Measurements from ENCODE around the gene AOAH. TPM values are rescaled to one million over a fixed set of nuclear protein-coding genes. Genes with fewer than 3 reads are reported as not detected.
"Not testable (repeated sequence)": the region's sequence is repeated elsewhere in the genome, so short reads cannot be mapped to it uniquely, and the experiment has no call there.

The AOAH gene
- total RNA-seq, 1 donor from 2014 or later = 5.5 TPM

GRCh38 chr7:36472141-36472729 is 252.1 kb downstream of the AOAH start:
- Histone ChIP-seq H3K4me1 (no peaks in the 10 kb centered on the region), H3K27me3 (no peaks in the 10 kb centered on the region), H3K27ac (no peak overlapping the region), H3K9me3 (ENCODE audit: low read depth) (no peaks in the 10 kb centered on the region), H3K79me2 (ENCODE audit: low read depth) (no peaks in the 10 kb centered on the region), H3K9ac (no peak overlapping the region), H3K36me3 (no peaks in the 10 kb centered on the region), H3F3A (ENCODE audit: low read depth) (no peaks in the 10 kb centered on the region), H3K4me2 (no peak overlapping the region), H2AFZ (replicated peaks) (no peak overlapping the region), H4K20me1 (ENCODE audit: low read depth) (no peaks in the 10 kb centered on the region), H3K4me3 (no peak overlapping the region)
- Mint-ChIP-seq H3K36me3 (no peaks in the 10 kb centered on the region), H3K27ac (no peak overlapping the region), H3K9me3 (peaks cover 5% of the 10 kb centered on the region), H3K4me3 (no peak overlapping the region), H3K27me3 (ENCODE audit: insufficient read depth, low read depth) (peaks cover 4% of the 10 kb centered on the region), H3K4me1 (no peaks in the 10 kb centered on the region)
- TF ChIP-seq EZH2 (IDR thresholded peaks at IDR 0.05) (no peak), CTCF (IDR thresholded peaks at IDR 0.05) (no peak), EZH2phosphoT487 (IDR thresholded peaks at IDR 0.05) (no peak)
- DNase-seq (ENCODE audit: low spot score) = no peak

- Mint-ChIP-seq H3K4me3 (no peak overlapping the region), H3K4me1 (no peaks in the 10 kb centered on the region), H3K27ac (no peak overlapping the region), H3K9me3 (peaks cover 14% of the 10 kb centered on the region), H3K36me3 (peaks cover 2% of the 10 kb centered on the region), H3K27me3 (ENCODE audit: insufficient read depth, low read depth) (peaks cover 4% of the 10 kb centered on the region)
- TF ChIP-seq CTCF (IDR thresholded peaks at IDR 0.05) (no peak), EZH2 (IDR thresholded peaks at IDR 0.05) (no peak)
- Histone ChIP-seq H3K4me3 (no peak overlapping the region), H3K36me3 (no peaks in the 10 kb centered on the region), H4K20me1 (ENCODE audit: low read depth) (no peaks in the 10 kb centered on the region), H3K9me3 (ENCODE audit: low read depth) (no peaks in the 10 kb centered on the region), H3K4me2 (no peak overlapping the region), H3K27ac (no peak overlapping the region), H3F3A (ENCODE audit: low read depth) (no peaks in the 10 kb centered on the region), H2AFZ (replicated peaks) (no peak overlapping the region), H3K27me3 (no peaks in the 10 kb centered on the region), H3K9ac (no peak overlapping the region), H3K4me1 (no peaks in the 10 kb centered on the region), H3K79me2 (ENCODE audit: low read depth) (no peaks in the 10 kb centered on the region)
- no peak for DNase-seq (ENCODE audit: low spot score)
These were observed 255.1 kb downstream of the AOAH start for GRCh38 chr7:36469236-36469635.

- TF ChIP-seq CTCF (IDR thresholded peaks at IDR 0.05) = no peak
- Mint-ChIP-seq H3K27me3 (ENCODE audit: insufficient read depth, low read depth) (peaks cover 4% of the 10 kb centered on the region), H3K4me1 (no peaks in the 10 kb centered on the region), H3K36me3 (peaks cover 2% of the 10 kb centered on the region), H3K4me3 (no peak overlapping the region), H3K9me3 (peaks cover 14% of the 10 kb centered on the region), H3K27ac (no peak overlapping the region)
- Histone ChIP-seq H2AFZ (replicated peaks) (no peak overlapping the region), H3K27me3 (no peaks in the 10 kb centered on the region), H3F3A (ENCODE audit: low read depth) (no peaks in the 10 kb centered on the region), H3K4me3 (no peak overlapping the region), H3K79me2 (ENCODE audit: low read depth) (no peaks in the 10 kb centered on the region), H3K4me1 (no peaks in the 10 kb centered on the region), H3K36me3 (no peaks in the 10 kb centered on the region), H3K27ac (no peak overlapping the region), H3K9ac (no peak overlapping the region), H4K20me1 (ENCODE audit: low read depth) (no peaks in the 10 kb centered on the region), H3K9me3 (ENCODE audit: low read depth) (no peaks in the 10 kb centered on the region), H3K4me2 (no peak overlapping the region)
- DNase-seq (ENCODE audit: low spot score) = no peak
These were observed 255.8 kb downstream of the AOAH start for GRCh38 chr7:36468370-36469101.

DNA sequence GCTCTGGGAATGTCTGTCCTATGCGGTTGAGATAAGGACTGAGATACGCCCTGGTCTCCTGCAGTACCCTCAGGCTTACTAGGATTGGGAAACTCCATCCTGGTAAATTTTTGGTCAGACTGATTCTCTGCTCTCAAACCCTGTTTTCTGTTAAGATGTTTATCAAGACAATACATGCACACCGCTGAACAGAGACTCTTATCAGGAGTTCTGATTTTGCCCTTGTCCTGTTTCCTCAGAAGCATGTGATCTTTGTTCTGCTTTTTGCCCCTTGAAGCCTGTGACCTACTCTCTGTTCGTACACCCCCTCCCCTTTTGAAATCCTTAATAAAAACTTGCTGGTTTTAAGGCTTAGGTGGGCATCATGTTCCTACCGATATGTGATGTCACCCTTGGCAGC is 258.3 kb downstream of the AOAH start:
- H3K4me3 Mint-ChIP-seq; H3K27ac ChIP-seq; H3K36me3 ChIP-seq; H3K4me2 ChIP-seq; H2AFZ ChIP-seq (replicated peaks); H3K4me1 Mint-ChIP-seq; H3K27me3 Mint-ChIP-seq (ENCODE audit: insufficient read depth, low read depth); DNase-seq (ENCODE audit: low spot score); H4K20me1 ChIP-seq (ENCODE audit: low read depth); H3K9me3 ChIP-seq (ENCODE audit: low read depth); H3K9ac ChIP-seq; H3K27me3 ChIP-seq; H3K79me2 ChIP-seq (ENCODE audit: low read depth); H3K4me3 ChIP-seq; H3K4me1 ChIP-seq; H3K27ac Mint-ChIP-seq; H3K36me3 Mint-ChIP-seq; H3F3A ChIP-seq (ENCODE audit: low read depth): not testable (repeated sequence)
- peaks cover 14% of the 10 kb centered on the region for H3K9me3 Mint-ChIP-seq

Data from neural progenitor cell (in vitro differentiated cells).